Stimulated activated CD4-positive, alpha-beta T cell treated with anti-CD3 and anti-CD28 coated beads, TNF-alpha, amount 100 ng/mL, for 4 hours (primary cell): Measurements from ENCODE around the gene SMIM1.

ENCODE experiments used
- DNase-seq, 3 experiments: peaks; one replicate each; pipeline ENCODE4 v3.0.0-alpha.2; 2020; ENCODE audit warnings: low read depth in 3 of 3

SMIM1 gene

DNA sequence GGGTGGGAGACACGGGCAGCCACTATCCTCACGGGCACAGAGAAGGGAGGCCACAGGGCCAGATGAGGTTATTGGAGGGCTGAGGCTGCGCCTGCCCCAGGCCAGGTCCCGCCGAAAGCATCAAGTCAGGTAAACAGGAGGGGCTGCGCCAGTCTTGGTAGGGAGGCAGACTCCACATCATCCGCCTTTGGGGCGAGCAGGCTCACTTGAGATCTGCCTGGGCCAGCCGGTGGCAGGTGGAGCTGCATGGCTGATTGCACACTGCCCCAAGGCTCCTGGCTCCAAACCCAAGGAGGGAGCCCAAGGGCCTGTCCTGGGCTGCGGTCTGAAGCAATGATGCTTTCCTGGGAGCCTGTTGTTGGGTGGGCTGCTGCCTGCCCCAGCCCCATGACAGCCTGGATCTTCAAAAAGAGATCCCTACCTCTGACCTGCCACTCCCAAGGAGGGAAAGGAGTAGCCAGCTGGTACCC is 4.6 kb downstream of the SMIM1 start:
- DNase-seq: no peak

DNA sequence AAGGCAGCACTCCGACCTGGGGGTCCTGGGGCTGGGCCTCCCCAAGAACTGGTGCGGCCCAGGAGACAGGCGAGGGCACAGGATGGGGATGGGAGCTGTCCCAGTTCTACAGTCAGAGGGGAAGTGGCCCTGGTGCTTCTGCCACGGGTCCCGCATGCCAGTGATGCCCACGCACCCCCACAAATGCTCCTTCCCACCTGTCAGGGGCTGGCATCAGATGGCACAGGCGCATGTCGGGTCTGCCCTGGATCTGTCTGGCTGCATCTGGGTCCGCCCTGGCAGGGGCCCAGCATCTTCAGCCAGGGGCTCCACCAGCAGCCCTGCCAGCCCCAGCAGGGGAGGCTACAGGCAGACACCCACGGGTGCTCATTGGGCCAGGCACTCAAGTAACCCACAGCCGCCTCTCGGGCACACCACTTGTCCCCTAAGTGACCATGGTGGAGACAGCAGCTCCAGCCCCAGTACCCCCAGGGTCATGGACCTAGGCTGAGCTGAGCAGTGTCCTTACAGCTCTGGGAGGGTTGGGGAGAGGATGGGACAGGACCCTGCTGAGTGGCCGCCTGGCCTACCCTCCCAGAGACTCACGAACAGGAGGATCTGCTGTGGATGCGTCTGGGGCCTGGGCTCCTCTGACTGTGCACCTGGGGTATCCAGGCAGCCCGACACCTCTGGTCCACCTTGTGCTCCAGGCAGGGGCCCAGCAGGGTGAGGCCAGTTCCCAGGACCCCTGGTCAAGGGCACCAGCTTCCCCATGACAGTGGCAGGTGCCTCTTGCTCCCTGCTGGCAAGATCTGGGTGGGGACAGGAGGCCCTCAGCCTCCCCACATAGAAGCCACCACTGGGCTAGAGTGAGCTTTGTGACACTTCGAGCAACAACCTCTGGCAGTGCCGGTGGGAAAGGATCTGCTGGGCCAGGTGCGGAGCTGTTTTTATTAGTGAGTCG is 5.4 kb downstream of the SMIM1 start:
- no peak for DNase-seq

DNA sequence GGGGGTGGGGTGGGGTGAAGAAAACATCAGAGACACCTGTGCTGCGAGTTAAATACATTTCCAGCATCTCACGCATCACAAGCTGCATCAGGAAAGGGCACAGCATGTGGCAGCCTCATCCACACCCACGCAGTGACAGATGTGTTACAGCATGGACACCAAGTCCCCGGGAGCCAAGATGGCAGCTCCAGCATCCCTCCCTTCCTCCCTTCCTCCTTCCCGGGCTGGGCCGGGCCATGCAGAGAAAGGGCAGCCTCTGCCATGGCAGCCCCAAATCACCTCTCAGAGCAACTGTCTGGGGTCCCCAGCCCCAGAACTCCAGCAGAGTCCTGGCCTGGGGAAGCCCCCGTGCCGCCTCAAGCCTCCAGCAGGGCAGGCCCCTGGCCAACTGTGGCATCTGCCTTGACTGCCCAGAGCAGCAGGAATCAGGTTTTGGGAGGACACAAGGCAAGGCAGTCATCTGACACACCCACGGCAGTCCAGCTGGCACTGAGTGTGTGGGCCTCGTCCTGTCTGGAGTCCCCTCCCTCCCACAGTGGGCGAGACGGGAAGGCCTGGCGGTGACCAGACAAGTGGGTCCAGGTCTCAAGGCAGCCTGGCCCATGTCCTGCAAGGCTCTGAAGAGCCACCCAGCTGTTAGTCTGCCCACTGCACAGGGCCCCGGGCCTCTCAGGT is 6.2 kb downstream of the SMIM1 start:
- DNase-seq: no peak

DNA sequence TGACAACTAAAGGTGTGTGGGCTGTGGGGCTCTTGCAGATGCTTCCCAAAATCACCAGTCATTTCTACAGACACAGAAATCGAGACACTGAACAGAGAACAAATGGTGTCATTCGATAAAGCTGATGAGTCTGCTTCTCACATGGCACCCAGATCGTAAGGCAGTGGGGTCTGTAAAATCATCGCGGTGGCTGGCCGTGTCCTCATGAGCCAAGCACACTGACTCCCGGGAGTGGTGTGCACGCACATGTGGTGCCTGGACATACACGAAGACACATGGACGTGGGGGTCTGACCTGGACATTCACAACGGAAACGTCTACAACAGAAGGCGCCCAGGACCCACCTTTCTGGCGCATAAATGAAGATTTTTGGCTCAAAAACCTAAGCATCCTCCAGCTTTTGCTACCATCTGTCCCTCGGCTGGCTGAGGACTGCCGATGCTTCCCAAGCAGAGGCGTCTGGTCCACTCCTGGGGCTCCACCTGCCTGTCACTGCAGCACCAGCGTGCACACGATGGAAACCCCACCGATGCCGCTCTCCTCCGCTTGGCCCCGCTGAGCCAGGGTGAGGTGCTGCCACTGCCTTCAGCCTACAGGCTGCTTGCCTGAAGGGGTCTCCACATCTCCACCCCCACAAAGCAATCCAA is 6.8 kb downstream of the SMIM1 start:
- DNase-seq: no peak

DNA sequence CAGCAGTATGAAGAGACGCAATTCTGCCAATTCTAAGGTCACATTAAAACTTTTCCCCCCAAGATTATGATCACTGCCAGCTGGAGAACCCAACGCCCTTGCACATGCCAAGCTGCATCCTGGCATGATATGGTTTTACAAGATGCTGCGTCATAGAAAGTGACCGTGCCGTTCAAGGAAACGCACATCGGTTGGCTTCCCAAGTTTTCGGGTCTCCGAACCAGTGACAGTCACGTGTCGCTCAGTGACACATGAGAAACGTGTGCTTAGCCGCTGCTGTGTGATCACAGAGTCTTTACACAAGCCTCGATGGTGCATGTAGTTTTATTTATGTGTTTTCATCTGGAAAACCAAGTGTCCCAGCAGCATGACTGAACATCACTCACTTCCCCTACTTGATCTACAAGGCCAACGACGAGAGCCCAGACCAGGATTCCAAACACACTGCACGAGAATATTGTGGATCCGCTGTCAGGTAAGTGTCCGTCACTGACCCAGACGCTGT is 7.4 kb downstream of the SMIM1 start:
- no peak for DNase-seq

DNA sequence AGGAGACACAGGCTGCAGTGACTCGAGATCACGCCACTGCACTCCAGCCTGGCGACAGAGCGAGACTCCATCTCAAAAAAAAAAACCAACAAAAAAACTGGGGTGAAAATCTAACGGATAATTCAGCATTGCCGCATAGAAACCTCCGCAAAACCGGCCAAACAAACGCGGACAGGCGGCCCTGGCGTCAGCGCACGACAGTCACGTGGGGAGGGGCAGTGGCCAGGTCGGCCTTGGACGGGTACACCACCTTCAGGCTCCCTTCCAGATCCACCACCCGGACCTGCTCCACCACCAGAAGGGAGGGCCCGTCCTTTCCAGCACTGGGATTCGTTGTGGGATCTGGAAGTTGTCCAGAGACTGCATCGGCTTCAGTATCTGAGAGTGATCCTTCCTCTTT is 8.4 kb downstream of the SMIM1 start:
- DNase-seq: no peak

DNA sequence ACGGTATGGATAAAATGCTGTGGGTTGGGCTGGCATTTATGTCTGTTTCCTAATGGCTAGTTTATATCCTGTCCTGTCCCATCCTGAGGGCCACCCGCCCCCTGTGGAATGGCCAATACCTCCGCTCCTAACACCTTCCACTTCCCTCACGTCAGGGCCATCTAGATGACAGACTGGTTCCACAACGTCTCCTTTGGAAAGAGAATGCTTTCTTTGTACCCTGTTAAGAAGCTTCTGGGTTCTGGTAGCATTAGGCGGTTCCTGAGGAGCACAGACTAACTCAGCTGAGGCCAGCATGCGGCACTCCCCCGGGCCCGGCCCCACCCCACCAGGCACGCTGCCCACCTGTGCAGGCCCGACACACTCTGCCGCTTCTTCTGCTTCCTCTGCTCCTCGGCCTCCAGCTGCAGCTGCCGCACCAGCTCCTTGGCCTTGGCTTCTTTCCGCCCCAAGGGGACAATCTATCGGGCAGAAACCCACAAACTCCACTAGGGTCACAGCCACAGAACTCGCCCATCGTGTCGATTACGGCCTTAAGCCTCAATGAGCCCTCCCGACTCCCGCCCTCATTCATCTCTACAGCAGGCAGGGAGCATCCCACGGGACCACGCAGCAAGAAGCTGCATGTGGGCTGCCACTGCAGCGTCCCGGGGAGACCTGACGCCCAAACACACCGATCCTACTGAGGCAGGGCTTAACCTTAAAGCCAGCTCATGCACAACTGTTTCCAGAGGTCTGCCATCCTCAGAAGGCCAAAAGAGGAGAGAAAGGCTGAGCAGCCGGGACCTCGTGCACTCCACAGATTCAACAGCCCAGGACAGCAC is 11.3 kb downstream of the SMIM1 start:
- DNase-seq: no peak

DNA sequence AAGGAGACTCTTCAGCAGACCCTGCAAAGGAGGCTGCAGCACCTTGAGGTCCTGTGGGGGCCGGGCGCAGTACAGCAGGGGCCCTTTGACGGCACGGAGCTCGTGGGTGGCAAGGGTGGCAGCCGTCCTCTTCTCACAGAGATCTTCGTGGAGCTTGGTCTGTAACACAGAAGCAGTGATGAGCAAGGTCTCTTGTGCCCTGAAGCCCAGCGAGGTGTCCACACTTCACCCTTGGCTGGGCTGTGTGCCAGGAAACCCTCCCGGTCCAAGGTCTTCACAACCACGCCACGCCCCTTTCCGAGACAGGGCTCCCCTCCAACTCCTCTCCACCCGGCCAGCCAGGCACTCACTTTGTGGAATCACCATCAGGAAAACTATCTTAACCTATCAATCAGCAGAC is 12.5 kb downstream of the SMIM1 start:
- DNase-seq: no peak

DNA sequence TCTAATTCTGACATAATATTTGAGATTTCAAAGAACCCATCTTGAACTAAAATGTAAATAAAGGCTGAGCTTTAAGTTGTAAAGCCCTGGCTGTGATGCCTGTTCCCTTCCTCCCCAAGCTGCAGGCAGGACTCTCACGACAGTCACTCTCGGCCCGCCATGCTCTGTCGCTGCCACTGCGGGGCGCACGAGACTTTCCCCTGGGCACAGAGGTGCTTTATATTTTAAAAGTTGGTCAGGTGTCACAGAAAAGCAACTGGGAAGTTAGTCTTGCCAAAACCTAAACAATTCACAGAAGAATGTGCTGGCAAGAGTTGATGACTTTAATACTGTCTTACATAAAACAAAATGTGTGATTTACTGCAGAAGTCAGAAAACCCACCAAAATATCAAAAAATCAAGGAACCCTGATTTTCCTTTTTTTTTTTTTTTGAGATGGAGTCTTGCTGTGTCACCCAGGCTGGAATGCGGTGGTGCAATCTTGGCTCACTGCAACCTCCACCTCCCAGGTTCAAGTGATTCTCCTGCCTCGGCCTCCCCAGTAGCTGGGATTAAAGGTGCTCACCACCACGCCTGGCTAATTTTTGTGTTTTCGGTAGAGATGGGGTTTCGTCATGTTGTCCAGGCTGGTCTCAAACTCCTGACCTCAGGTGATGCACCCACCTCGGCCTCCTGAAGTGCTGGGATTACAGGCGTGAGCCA is 13.1 kb downstream of the SMIM1 start:
- no peak for DNase-seq

DNA sequence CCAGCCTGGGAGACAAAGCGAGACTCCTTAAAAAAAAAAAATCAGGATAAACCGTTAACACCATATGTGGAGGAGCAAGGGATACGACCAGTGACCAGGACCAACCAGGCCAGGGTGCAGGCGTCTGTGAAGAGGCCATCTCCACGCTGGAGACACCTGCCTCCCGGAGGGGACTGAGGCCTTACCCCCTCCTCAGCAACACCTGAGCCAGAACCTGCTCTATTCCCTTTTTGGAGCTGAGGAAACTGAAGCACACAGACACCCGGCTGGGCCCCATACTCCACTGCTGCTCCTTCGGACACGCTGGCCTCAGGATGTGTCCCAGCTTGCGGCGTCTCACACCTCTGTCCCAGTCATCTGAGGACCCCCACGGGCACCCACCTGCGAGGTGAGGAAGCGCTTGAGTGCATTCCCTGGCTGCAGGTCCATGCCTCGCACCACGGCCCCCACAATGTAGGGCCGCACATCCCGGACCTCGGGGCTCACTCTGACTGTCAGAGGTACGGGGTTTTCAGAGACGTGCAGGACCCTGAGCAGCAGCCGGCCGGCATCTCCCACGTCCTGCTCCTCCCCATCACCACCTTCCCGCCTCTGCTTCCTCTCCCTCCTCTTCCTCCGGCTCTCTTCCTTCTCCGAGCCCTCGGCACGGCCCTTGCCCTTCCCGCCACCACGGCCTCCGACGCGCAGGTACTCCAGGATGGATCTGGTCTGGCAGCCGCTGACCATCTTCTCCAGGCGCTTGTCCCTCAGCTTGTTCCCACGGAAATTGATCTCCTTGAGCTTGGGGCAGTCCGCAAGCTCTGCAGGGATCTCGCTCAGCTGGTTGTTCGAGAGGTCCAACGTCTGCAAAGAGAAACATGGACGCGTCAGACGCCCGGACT is 14.2 kb downstream of the SMIM1 start:
- no peak for DNase-seq

DNA sequence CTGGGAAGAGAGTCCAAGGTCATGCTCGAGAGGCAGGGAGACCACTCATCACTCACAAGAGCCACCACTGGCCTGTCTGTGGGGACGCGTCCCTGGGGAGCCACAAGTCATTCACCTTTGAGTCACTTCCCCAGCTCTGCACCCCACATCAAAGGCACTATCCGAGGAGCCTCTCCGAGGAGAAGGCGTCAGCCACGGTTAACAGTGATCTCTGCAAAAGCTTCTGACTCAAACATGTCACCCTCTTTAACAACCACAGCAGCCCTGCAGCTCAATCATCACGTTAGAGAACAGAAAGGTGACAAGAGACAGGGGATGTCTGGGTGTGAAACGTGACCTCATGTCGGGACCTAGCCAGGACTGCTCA is 14.8 kb downstream of the SMIM1 start:
- DNase-seq: no peak

DNA sequence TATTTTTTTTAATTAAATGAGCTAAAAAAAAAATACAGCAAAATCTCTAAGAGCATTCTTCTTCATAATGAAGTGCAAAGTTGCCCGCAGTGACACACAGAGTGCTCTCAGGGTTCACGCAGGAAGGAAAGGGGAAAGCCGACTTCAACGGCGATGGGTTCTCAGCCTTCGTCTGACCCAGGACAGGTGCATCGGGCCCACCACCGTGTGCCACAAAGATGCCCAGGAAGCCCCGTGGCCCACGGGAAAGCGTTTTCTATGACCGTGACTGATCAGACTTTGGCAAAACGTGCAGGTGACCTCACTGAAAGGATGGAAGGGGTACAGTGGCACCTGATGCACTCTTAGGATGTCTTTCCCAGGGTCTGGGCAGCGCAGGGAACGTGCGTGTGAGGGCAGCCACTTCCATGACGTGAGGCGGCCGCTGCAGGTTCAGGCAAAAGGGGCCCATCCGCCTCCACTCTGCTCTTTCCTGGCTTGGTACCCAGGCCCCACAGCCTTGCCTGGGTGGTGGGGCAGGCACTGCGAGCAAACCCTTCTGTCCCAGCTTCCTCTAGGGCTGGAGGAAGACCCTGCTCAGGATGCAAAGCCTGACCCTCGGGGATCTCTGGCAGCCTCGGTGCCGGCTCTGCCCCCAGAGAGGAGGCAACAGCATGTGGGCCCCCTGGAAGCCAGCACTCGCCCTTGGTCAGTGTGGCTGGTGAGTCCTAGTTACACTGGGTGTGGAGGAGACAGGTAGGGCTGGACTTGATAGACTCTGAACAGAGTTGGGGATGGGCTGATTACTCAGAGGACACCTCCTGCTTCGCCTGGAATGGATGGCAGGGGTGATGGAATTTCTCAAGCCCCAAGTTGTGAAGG is 15.4 kb downstream of the SMIM1 start:
- DNase-seq: no peak

DNA sequence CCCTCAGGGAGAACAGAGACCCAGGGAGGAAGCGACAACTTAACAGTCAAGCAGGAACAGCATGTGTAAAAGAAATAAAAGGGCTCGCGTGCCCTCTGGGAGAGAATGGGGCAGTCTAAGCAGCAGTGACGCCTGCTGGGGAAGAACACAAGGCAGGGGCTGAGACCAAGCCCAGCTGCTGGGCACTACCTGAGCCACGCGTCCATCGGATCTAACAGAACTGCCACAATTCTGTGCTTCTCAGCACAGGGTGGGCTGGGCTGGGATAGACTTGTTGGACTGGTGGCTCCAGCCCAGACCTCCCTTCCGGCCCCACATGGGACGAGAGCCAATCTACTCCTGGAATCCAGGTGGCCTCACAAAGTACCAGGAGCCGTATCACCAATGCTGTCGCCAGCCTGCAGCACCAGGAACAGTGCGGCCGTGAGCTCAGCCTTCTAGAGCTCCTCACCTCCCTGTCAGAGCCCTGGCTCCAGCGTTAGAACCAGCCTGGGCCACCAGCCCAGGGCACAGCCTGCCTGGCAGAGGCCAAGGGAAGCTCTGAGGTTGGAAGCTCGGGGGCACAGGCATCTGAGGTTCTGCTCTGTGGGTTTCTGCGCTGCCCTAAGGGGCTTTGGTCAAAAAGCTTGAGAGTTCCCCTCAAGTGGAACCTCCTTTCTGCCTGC is 16.3 kb downstream of the SMIM1 start:
- DNase-seq: no peak

DNA sequence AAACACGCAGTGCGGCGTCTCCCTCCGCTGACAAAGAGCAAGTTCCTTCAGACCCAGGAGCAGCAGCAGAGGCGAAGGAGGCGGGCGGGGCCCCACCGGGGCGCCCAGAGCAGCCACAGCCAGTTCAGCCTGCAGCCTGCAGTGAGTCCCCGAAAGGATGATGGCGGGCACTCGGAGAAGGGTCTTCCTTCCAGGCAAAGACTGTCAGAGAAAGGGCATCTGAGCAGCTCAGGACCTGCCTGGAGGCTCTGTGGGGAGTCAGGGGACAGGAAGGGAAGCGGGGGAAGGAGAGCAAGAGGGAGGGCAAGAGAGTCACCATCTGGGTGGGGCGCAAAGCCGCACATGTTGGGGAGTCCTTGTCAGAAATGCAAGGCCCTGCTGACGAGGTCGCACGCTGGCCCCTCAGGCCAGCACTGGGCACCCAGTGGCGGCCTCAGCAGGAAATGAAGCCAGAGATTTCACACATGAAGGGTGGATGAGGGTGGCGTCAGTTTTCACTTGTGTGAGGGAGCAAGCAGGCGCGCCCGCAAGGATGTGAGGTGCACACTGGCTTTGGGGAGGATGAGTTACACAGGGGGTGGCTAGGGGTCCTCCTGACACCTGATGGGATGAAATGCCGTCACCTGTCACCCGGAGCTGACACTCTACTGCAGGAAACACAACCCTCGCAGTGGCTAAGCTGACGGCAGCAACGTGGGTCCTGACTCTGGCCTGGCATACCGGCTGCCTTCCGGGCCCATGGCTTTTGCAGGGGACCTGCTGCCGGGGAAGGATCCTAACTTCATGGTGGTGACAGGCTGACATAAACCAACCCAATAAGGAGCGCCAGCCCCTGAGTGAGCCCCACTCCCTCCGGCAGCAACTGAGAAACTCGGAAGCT is 17.1 kb downstream of the SMIM1 start:
- DNase-seq: no peak

DNA sequence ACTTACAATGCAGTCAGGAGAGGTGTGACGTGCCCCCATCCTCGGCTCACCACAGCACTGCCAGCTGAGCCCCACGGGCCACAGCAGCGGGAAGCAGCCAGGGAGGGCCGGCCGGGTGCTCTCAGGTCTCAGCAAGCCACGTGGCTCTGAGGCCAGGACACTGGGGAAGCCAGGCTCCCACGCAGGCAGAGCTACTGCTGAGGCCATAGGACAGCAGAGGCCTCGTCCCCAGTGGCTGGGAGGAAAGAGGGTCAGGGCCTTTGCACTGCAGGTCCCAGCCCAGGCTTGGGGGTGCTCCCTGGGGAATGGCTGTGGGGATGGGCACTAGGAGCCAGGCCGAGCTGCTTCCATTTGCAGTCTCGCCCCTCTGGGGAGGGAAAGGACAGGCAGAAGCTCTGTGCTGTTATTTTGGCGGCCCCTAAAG is 18.0 kb downstream of the SMIM1 start:
- DNase-seq: no peak

DNA sequence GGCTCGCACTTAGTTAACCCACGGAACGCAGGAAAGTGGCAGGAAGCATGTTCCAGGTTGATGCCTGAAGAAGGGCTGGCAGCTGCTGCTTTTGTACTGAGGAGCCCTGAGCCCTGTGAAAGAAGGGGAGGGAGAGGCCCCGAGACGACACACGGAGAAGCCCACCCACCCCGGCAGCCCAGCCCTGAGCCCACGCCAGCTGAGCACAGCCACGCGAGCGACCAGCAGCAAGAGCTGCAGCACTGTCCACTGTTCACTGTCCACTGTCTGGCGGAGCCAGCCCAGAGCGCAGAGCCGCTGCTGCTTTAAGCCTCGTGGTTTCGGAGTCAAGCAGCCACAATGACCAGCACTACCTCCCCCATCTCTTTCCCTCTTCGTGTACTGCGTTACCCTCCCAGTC is 18.4 kb downstream of the SMIM1 start:
- no peak for DNase-seq

DNA sequence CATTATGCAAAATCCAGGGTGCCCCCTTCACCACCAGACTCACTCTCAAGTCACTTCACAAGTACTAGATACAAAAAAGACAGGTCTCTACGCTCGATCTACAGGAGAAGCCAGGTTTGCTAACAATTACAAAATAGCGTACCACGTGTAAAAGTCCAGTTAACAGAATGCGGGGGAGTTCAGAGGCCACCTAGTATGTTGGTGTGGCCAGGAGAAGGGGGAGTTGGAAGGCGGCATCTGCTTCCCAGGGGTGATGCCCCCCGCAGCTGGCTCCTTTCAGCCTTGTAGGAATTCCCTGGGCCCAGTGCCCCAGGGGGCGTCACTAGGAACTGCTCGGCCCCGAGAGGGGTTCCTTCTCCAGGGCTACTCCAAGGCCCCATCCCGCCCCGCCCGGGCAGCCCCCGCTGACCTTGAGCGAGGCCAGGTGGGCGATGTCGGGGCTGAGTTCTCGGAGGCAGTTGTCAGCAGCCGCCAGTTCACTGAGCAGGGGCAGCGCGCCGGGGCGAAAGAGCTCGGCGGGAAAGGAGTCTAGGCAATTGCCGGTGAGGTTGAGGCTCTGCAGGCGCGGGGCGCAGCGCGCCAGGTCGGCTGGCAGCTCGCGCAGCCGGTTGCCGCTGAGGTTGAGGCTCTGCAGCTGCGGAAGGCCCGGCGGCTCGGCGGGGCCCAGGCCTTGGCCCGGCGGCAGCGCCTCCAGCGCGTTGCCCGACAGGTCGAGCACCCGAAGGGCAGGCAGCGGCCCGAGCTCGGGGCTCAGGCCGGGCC is 23.1 kb downstream of the SMIM1 start:
- DNase-seq: no peak
